SK-N-MC (cell line): ENCODE data around the gene TXNRD1.
A peak's percentile ranks its signal among the peaks of the same experiment; 100 is the strongest.

Source experiments
- DNase-seq: peaks from one replicate; pipeline ENCODE4 v3.0.0-alpha.2; 2011; ENCODE audit warnings: low read depth, low spot score
- H3K27ac ChIP-seq: fragments of 200-600 bp; sonication (generic); 2 replicates; pipeline ENCODE4 v1.5.1; 2016; ENCODE audit warnings: mixed run types
- H3K36me3 ChIP-seq: fragments of 200-600 bp; sonication (generic); 2 replicates; pipeline ENCODE4 v1.6.1; 2017; ENCODE audit warnings: antibody characterized with exemption, low read length, mixed read lengths; ENCODE audit not compliant: insufficient read depth
- H3K4me3 ChIP-seq: fragments of 200-600 bp; sonication (generic); 2 replicates; pipeline ENCODE4 v1.5.1; 2016
- H3K9ac ChIP-seq: fragments of 200-600 bp; sonication (generic); 2 replicates; pipeline ENCODE4 v1.8.0; 2017; ENCODE audit warnings: mixed run types, mixed read lengths; ENCODE audit not compliant: insufficient read length
- H3K9me3 ChIP-seq: fragments of 200-600 bp; sonication (generic); 2 replicates; pipeline ENCODE4 v1.6.1; 2017; ENCODE audit warnings: low read depth, mild to moderate bottlenecking, antibody characterized with exemption, low read length, moderate library complexity, mixed read lengths
- EZH2 ChIP-seq: fragments of 200-600 bp; sonication (generic); IDR thresholded peaks from one replicate; pipeline ENCODE4 v1.6.1; 2017; ENCODE audit warnings: antibody characterized with exemption
- FOXP2 ChIP-seq: optimal IDR thresholded peaks from 2 replicates; pipeline ENCODE3; 2011; ENCODE audit warnings: mild to moderate bottlenecking, moderate library complexity; ENCODE audit not compliant: insufficient read depth; ENCODE audit errors: extremely low read length, control extremely low read depth
- POLR2AphosphoS5 ChIP-seq: IDR thresholded peaks from 2 replicates; pipeline ENCODE4 v1.6.1; 2012; ENCODE audit warnings: mild to moderate bottlenecking, low read depth, low read length, borderline replicate concordance

Gene TXNRD1

GRCh38 chr12:104372721-104373335 is 157.2 kb downstream of the TXNRD1 start:
- no peak overlapping the region for H3K4me3 ChIP-seq
- no peak overlapping the region for H3K9ac ChIP-seq
- DNase-seq, result no peak
- no peaks in the 10 kb centered on the region for H3K36me3 ChIP-seq
- TF ChIP-seq EZH2 (no peak), POLR2AphosphoS5 (no peak), FOXP2 (no peak)
- H3K9me3 ChIP-seq, result no peaks in the 10 kb centered on the region
- no peak overlapping the region for H3K27ac ChIP-seq

- no peak for DNase-seq
- Histone ChIP-seq H3K4me3 (no peak overlapping the region), H3K9me3 (no peaks in the 10 kb centered on the region), H3K9ac (no peak overlapping the region), H3K36me3 (no peaks in the 10 kb centered on the region), H3K27ac (no peak overlapping the region)
- no peak for TF ChIP-seq POLR2AphosphoS5
- no peak for TF ChIP-seq EZH2
Measured at GRCh38 chr12:104374071-104374470, 158.5 kb downstream of the TXNRD1 start.

DNA sequence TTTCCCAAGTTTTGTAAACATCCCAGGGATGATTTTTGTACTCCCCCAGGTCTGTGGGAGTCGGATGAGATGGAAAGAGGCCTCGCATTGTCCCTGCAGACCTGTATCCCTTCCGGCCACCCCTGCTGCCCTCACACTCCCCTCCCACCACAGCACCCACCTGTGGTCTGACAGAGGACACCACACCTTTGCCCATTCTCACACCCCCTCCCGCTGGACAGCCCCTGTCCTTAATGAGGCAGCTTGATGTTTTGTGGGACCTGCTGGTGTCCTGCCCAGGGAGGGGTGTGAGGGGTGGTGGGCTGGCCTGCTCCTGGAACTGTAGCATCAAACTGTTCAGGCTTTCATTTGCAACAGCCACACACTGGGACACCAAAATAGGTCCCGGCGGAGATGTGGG is 159.2 kb downstream of the TXNRD1 start:
- Histone ChIP-seq H3K9ac (no peak overlapping the region), H3K4me3 (no peak overlapping the region), H3K36me3 (no peaks in the 10 kb centered on the region), H3K27ac (no peak overlapping the region), H3K9me3 (no peaks in the 10 kb centered on the region)
- no peak for DNase-seq
- no peak for TF ChIP-seq POLR2AphosphoS5

- no peak overlapping the region for H3K9ac ChIP-seq
- no peak overlapping the region for H3K27ac ChIP-seq
- no peaks in the 10 kb centered on the region for H3K36me3 ChIP-seq
- no peak for DNase-seq
- no peak overlapping the region for H3K4me3 ChIP-seq
- H3K9me3 ChIP-seq, result no peaks in the 10 kb centered on the region
- no peak for TF ChIP-seq POLR2AphosphoS5
Measured at GRCh38 chr12:104375775-104376174, 160.2 kb downstream of the TXNRD1 start.

- no peaks in the 10 kb centered on the region for H3K36me3 ChIP-seq
- no peak overlapping the region for H3K4me3 ChIP-seq
- H3K9me3 ChIP-seq, result no peaks in the 10 kb centered on the region
- H3K9ac ChIP-seq, result no peak overlapping the region
- no peak for TF ChIP-seq POLR2AphosphoS5
- TF ChIP-seq EZH2, result no peak
- TF ChIP-seq FOXP2, result no peak
- no peak overlapping the region for H3K27ac ChIP-seq
- DNase-seq, result no peak
Measured at GRCh38 chr12:104376650-104377513, 161.3 kb downstream of the TXNRD1 start.

DNA sequence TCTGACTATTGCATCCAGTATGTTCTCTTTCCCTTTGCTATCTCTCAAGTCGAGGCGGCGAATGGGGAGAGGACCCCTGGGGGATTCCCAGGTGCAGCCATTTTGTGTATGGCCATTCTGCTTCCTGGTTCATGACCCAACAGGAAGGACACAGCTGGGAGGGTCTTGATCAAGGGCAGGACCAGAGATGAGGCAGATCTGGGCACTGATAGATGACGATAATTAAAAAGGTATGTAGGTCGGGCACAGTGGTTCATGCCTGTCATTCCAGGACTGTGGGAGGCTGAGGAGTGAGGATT is 161.9 kb downstream of the TXNRD1 start:
- no peak for DNase-seq
- no peak overlapping the region for H3K4me3 ChIP-seq
- H3K9me3 ChIP-seq, result no peaks in the 10 kb centered on the region
- no peak overlapping the region for H3K27ac ChIP-seq
- no peaks in the 10 kb centered on the region for H3K36me3 ChIP-seq
- TF ChIP-seq POLR2AphosphoS5 (no peak), FOXP2 (no peak), EZH2 (no peak)
- no peak overlapping the region for H3K9ac ChIP-seq

DNA sequence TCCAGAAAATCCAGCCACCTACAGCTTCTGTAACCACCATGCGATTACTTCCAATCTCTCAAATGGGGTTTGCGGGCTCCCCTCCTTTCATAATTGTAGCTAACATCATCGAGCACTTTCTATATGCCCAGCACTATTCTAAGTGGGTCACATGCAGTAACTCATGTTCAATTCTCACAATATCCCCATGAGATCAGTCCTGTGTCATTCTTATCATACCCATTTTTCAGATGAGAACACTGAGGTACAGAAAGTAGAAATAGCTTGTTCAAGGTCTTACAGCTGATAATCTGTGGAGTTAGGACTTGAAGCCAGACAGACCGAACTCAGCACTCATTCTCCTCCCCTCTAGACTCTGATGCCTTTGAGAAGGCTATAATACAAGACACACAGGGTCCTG is 162.8 kb downstream of the TXNRD1 start:
- Histone ChIP-seq H3K9me3 (no peaks in the 10 kb centered on the region), H3K36me3 (no peaks in the 10 kb centered on the region), H3K4me3 (no peak overlapping the region), H3K27ac (no peak overlapping the region), H3K9ac (no peak overlapping the region)
- no peak for TF ChIP-seq FOXP2
- TF ChIP-seq EZH2, result no peak
- no peak for TF ChIP-seq POLR2AphosphoS5
- DNase-seq, result no peak

DNA sequence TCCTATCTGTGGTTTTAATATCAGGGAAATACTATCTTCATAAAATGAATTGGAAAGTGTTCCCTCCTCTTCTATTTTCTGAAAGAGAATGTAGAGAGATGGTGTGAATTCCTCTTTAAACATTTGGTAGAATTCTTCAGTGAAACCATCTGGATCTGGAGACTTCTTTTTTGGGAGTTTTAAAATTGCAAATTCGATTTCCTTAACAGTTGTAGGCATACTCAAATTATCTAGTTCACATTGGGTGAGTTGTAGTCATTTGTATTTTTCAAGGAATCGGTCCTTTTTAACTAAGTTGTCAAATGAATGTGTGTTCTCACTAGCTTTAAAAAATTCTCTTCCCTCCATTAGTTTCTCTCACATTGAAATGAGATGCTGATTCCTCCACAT is 165.8 kb downstream of the TXNRD1 start:
- H3K9ac ChIP-seq, result no peak overlapping the region
- H3K4me3 ChIP-seq, result no peak overlapping the region
- H3K9me3 ChIP-seq, result no peaks in the 10 kb centered on the region
- TF ChIP-seq FOXP2 (no peak), EZH2 (no peak), POLR2AphosphoS5 (no peak)
- no peak for DNase-seq
- no peak overlapping the region for H3K27ac ChIP-seq
- H3K36me3 ChIP-seq, result no peaks in the 10 kb centered on the region

DNA sequence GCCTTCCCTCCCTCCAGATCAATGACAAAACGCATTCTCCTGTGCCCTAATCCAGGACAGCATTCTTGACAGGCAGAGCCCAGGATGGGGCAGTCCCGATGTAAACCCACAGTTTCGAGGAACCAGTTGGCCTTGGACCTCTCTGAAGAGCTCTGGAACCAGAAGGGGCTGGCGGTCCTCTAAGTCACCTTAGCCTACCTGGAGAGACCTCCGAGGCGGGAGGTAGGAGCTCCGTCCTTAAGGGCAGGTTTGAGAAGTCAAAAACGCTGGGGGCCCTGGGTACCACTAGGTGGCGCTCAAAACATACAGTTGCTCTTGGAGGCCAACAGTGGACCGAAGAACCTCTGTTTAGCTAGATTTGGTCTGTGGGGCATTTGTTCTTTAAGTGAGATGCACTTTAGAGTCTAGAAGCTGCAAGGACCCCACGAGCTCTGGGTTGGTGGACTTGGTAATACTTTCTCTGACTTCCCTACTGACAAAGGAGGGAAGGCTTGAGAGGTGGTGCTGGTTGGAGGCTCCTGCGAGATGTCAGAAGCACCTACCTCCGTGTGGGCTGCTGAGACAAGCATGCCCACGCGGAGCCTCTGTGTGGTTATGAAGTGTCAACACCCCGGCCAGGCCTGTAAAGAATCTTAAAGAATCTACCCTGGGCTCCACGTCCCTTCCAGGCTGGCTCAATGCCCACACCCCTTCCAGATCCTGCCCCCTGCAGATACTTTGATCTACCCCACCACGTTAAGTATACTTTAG is 166.3 kb downstream of the TXNRD1 start:
- H3K27ac ChIP-seq, result no peak overlapping the region
- H3K36me3 ChIP-seq, result no peaks in the 10 kb centered on the region
- no peaks in the 10 kb centered on the region for H3K9me3 ChIP-seq
- H3K4me3 ChIP-seq, result no peak overlapping the region
- DNase-seq, result peak; percentile 50
- TF ChIP-seq EZH2 (no peak), FOXP2 (no peak), POLR2AphosphoS5 (no peak)
- no peak overlapping the region for H3K9ac ChIP-seq
